Measurements from ENCODE around the gene CDHR2. TPM values are rescaled to one million over a fixed set of nuclear protein-coding genes. Genes with fewer than 3 reads are reported as not detected.

The CDHR2 gene
- total RNA-seq (2022; extraction: Qiagen RNA extraction; ENCODE audit: low read depth): 0.05 to 0.21 TPM (median 0.09 TPM) in 4 of 5 replicates, not detected in the other

GRCh38 chr5:176548967-176549444 lies at the start of gene CDHR2:
CDHR2 (plus strand) TSS chr5:176549342; CDS start chr5:176565353, 16,011 bp downstream.

GRCh38 chr5:176536902-176537553 lies 12.1 kb upstream of the CDHR2 start, which contains the start of gene RNF44:
RNF44 (minus strand) TSS chr5:176537402; CDS start chr5:176532472, 4,930 bp downstream.

GRCh38 chr5:176609724-176610434 lies 60.7 kb downstream of the CDHR2 start, which contains the start of gene GPRIN1:
GPRIN1 (minus strand) TSS chr5:176610156; CDS start chr5:176599834, 10,322 bp downstream.

GRCh38 chr5:176629853-176630680 lies 80.9 kb downstream of the CDHR2 start, which contains the start of the genes EIF4E1B and SNCB:
EIF4E1B (plus strand) TSS chr5:176630675; CDS start chr5:176642788, 12,113 bp downstream.
SNCB (minus strand) TSS chr5:176630534; CDS start chr5:176629654, 880 bp downstream.

Other genes starting within 250 kb of the CDHR2 start
- gene KIAA1191, start 187.6 kb upstream of the CDHR2 start, total RNA-seq (2022; extraction: Qiagen RNA extraction; ENCODE audit: low read depth): 63.5 to 87.1 TPM (median 76.1 TPM) in 5 replicates
- gene ARL10, start 183.9 kb upstream of the CDHR2 start, total RNA-seq (2022; extraction: Qiagen RNA extraction; ENCODE audit: low read depth): 0.02 to 1.2 TPM (median 0.10 TPM) in 5 replicates
- 109 to 138 TPM (median 126 TPM) in 5 replicates for gene NOP16, start 160.7 kb upstream of the CDHR2 start, total RNA-seq (2022; extraction: Qiagen RNA extraction; ENCODE audit: low read depth)
- 227 to 279 TPM (median 258 TPM) in 5 replicates for gene HIGD2A, start 160.6 kb upstream of the CDHR2 start, total RNA-seq (2022; extraction: Qiagen RNA extraction; ENCODE audit: low read depth)
- gene CLTB, start 132.8 kb upstream of the CDHR2 start, total RNA-seq (2022; extraction: Qiagen RNA extraction; ENCODE audit: low read depth): 75.3 to 132 TPM (median 128 TPM) in 5 replicates
- 44.2 to 53.4 TPM (median 47.5 TPM) in 5 replicates for gene FAF2, start 101.0 kb upstream of the CDHR2 start, total RNA-seq (2022; extraction: Qiagen RNA extraction; ENCODE audit: low read depth)
- gene RNF44, start 11.9 kb upstream of the CDHR2 start, total RNA-seq (2022; extraction: Qiagen RNA extraction; ENCODE audit: low read depth): 22.0 to 41.5 TPM (median 37.5 TPM) in 5 replicates
- 7.3 to 10.8 TPM (median 10.2 TPM) in 5 replicates for gene GPRIN1, start 60.8 kb downstream of the CDHR2 start, total RNA-seq (2022; extraction: Qiagen RNA extraction; ENCODE audit: low read depth)
- 0.53 to 1.4 TPM (median 1.2 TPM) in 5 replicates for gene SNCB, start 81.2 kb downstream of the CDHR2 start, total RNA-seq (2022; extraction: Qiagen RNA extraction; ENCODE audit: low read depth)
- gene EIF4E1B, start 81.3 kb downstream of the CDHR2 start, total RNA-seq (2022; extraction: Qiagen RNA extraction; ENCODE audit: low read depth): not detected in 5 replicates
- gene TSPAN17, start 98.1 kb downstream of the CDHR2 start, total RNA-seq (2022; extraction: Qiagen RNA extraction; ENCODE audit: low read depth): 45.8 to 68.2 TPM (median 62.5 TPM) in 5 replicates

Measured in A549 treated with ZK216348 at 1 μM for 4 hours (cell line).